Eye (tissue), 1 donor: ENCODE measurements around the gene CCNC.
"Not testable (repeated sequence)": the region's sequence is repeated elsewhere in the genome, so short reads cannot be mapped to it uniquely, and the experiment has no call there.

ENCODE experiments used
- DNase-seq: peaks from one replicate; pipeline ENCODE4 v3.0.0-alpha.2; 2015

Gene CCNC

GRCh38 chr6:99602520-99603420, 34.3 kb upstream of the CCNC start:
- peak; percentile 71 for DNase-seq

GRCh38 chr6:99594696-99595095, 26.2 kb upstream of the CCNC start:
- not testable (repeated sequence) for DNase-seq

GRCh38 chr6:99592900-99593299, 24.4 kb upstream of the CCNC start:
- DNase-seq, result no peak

GRCh38 chr6:99591673-99592364, 23.4 kb upstream of the CCNC start:
- no peak for DNase-seq

- peak; percentile 61 for DNase-seq
Measured at GRCh38 chr6:99590728-99591672, 22.5 kb upstream of the CCNC start.

DNA sequence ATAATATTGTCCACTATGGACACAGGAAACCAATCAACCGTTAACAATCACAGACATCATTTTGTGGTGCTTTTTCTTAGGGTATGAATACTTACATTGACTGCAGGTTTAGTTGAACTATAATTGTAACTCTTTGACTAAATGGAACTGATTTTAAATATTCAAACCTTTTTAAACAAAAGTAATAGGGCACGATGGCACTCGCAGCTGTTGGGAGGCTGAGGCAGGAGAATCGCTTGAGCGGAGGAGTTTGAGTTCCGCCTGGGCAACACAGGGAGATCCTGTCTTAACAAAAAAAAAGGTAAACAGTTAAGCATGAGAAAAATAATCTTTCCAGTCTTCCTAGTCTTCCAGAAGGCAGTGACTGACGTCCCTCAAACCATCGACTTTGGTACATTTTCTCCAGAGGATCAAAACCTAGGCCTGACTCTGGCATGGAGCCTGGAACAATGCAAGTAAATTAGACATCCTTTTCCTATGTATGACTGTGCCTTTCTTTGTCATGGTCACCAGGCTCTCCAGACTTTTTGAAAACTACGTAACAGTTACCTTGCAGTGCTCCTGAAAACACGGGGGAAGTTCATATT, 21.5 kb upstream of the CCNC start:
- peak; percentile 69 for DNase-seq

DNA sequence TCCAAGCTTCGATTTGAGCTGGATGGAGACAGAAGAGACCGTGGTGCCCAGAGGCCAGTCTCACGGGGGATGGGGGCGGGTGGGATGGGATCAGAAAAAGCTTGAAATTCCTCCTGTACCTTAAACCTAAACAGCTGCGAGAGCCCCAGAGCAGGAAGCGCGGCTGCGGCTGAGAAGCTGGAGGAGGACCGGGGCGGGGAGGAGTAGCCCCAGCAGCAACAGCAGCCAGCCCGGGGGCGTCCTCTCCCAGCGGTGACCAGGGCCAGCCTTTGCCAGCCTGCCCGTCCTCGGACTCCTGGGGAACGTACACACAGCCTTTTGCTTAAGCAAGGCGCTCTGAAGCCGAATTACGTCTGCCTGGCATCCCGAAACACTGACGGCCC, 20.8 kb upstream of the CCNC start:
- no peak for DNase-seq

GRCh38 chr6:99588618-99589289, 20.3 kb upstream of the CCNC start:
- DNase-seq, result peak; percentile 91

DNA sequence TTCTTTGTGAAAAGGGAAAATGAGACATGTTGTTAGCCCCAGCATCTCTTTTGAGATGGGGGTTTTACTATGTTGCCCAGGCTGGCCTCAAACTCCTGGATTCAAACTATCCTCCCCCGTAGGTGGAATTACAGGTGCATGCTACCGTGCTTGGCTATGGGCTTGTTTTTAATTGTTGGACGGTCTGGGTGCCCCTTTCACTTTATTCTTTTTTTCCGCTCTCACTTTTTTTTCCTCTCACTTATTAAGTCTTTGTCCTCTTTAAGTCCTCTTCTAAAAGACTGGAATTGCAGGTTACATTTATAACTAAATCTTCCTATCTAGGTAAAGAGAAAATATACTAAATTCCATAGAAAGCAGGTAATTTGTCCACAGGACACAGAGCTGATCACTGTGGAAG, 19.3 kb upstream of the CCNC start:
- DNase-seq, result no peak

GRCh38 chr6:99579781-99580180, 11.3 kb upstream of the CCNC start:
- DNase-seq, result no peak

DNA sequence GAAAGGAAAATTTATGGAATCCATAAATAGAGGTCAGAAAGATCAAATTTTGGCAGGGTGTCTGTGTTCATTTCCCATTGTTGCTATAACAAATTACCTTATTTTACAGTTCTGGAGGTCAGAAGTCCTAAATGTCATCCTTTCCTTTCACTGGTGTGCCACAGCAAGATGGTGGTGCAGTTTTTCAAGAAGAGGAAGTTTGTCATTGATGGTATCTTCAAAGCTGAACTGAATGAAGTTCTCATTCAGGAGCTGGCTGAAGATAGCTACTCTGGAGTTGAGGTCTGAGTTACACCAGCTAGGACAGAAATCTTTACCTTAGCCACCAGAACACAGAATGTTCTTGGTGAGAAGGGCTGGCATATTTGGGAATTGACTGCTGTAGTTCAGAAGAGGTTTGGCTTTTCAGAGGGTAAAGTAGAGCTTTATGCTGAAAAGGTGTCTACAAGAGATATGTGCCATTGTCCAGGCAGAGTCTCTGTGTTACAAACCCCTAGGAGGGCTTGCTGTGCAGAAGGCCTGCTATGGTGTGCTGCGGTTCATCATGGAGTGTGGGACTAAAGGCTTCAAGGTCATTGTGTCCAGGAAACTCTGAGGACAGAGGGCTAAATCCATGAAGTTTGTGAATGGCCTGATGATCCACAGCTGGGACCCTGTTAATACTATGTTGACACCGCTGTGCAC, 7.2 kb upstream of the CCNC start:
- DNase-seq, result no peak

DNA sequence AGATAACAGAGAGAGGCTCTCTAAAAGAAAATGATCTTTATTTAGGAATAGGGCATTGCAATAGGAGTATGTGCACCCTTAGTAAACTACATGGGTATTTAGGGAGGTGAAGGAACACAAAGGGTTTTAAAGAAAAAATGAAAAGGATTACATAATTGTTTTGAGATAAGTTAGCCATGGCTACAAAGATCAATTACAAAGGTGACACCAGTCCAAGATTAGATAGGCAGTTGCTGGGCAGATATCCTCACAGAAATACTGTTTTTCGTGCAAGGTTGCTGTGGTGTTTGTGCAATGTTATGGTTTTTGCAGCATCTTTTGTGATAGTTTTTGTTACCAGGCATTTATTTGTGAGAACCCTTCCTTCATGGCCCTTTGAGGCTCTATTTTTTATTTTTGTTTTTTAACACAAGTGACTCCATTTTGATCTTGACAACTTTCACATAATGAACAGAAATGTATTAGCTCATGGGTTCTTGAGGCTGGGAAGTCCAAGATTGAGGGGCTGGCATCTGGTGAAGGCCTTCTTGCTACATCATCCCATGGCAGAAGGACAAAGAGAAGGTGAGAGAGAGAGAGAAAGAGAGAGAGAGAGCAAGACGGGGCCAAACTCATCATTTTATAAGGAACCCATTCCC, 5.6 kb upstream of the CCNC start:
- no peak for DNase-seq

DNA sequence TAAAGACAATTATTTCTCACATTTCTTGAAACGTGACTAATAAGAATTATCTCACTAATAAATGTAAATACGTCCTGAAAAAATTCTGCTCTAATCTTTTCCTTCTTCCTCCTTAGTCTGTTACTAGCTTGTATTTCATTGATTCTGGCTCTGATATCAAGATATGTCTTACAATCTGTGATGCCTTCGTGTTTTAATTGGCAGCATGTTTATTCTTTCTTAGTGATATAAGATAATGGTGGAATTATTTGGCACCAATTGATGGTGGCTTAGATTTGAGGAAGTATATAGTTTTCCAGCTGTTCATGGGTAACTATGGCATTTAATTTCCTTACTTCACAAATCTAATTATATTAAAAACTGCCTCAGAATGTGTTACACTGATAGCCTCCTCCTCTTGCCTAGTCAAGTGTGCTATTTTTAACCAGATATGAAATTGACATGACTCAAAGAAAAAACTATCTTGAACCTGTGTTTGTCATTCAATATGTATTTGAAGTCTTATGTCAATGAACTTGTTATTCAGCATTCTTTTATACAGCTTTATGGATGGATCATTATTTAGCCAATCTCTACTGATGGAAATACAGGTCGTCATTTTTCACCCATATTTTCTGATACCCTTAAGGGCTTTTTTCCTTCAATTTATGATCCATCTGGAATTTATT, 5.3 kb downstream of the CCNC start:
- DNase-seq, result no peak

- no peak for DNase-seq
Measured at GRCh38 chr6:99560668-99561067, 7.8 kb downstream of the CCNC start.

GRCh38 chr6:99559057-99559456, 9.4 kb downstream of the CCNC start:
- no peak for DNase-seq

DNA sequence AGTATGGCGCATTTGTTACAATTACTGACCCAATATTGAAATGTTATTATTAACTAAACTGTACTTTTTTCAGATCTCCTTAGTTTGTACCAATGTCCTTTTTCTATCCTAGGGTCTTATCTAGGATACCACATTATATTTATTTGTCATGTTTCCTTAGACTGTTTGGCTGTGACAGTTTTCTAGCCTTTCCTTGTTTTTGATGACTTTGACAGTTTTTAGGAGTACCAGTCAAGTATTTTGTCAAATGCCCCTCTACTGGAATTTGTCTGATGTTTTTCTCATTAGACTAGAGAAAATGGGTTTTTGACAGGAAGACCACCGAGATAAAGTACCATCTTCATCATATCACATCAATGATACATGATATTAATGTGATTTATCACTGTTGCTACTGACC, 14.6 kb downstream of the CCNC start:
- no peak for DNase-seq

GRCh38 chr6:99550046-99550748, 18.3 kb downstream of the CCNC start:
- DNase-seq, result no peak

GRCh38 chr6:99548706-99549105, 19.8 kb downstream of the CCNC start:
- DNase-seq, result no peak

DNA sequence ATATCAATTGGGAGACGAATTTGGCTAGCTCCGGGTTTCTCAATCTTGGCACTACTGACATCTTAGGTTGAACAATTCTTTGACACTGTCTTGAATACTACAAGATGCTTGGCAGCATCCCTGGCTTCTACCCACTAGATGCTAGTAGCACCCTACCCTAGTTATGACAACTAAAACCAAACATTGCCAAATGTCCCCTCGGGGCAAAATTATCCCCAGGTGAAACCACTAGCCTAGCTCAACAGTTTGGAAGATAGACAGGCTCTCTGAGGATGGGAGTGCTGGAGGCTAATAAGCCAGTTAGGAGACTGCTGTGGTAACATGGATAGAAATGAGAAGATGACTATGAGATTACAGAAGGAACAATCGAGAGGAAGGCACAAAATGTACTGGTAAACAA, 20.9 kb downstream of the CCNC start:
- no peak for DNase-seq

DNA sequence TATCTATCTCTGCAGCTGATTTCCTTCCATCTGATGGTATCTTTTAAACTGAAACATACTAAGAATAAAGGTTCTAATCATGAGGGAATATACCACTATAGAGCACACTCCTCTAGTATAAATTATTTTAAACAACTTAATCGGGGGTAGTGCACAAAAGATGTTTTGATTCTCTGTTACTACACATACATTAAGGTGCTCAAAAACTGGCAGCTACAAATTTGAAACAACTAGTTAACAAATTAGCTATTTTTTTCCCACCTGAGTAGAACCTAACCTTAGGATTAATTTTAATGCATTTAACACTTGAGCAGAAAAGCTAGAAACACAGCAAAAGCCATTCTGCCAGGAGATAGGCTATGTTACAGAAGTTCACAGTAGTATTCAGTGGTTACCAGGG, 23.0 kb downstream of the CCNC start:
- DNase-seq, result no peak
